Colonic mucosa (tissue), 4 donors: ENCODE data around the gene AKAP6. TPM values are rescaled to one million over a fixed set of nuclear protein-coding genes. Genes with fewer than 3 reads are reported as not detected.
A peak's percentile ranks its signal among the peaks of the same experiment; 100 is the strongest.

ENCODE experiments used
- DNase-seq: peaks from one replicate; pipeline ENCODE4 v3.0.0-alpha.2; 2020
- H3K27ac ChIP-seq: fragments of 200-600 bp; one replicate; pipeline ENCODE4 v1.8.0; 2021
- H3K27me3 ChIP-seq: fragments of 200-600 bp; one replicate; pipeline ENCODE4 v1.8.0; 2021
- H3K36me3 ChIP-seq: fragments of 200-600 bp; one replicate; pipeline ENCODE4 v1.8.0; 2021
- H3K4me1 ChIP-seq: fragments of 200-600 bp; one replicate; pipeline ENCODE4 v1.8.0; 2021; ENCODE audit warnings: mild to moderate bottlenecking
- H3K4me3 ChIP-seq: fragments of 200-600 bp; one replicate; pipeline ENCODE4 v1.8.0; 2021
- H3K9ac ChIP-seq, 2 donors: one replicate each; pipeline ENCODE4 v1.7.0; 2013; ENCODE audit warnings: control low read depth in 2 of 2, low read depth in 2 of 2, low read length in 2 of 2
- H3K9me3 ChIP-seq: fragments of 200-600 bp; one replicate; pipeline ENCODE4 v1.8.0; 2021
- CTCF ChIP-seq: fragments of 200-600 bp; IDR thresholded peaks from one replicate; pipeline ENCODE4 v1.8.0; 2022; ENCODE audit warnings: antibody characterized with exemption, mild to moderate bottlenecking
- intact Hi-C: fragments of 100-400 bp; cut with DNase I; formaldehyde crosslinking; loops from one replicate; pipeline ENCODE4 v1.14.1; 2022
- total RNA-seq, 2 donors: library from RNA; stranded (reverse); fragmentation: NEBNext Ultra II Directional in 1 of 2; extraction: Animal tissue kit (Norgen Biotek cat#: 25700) in 1 of 2; gene quantifications; one replicate each; pipeline ENCODE4 v1.2.1, GENCODE V29; 2021
- donor health status: healthy.
- donor health status: DM: no; HTN: no; CAD: no.
- donor health status: DM: no; HTN: no; CAD: no.

The AKAP6 gene
- total RNA-seq, 2 donors from 2014 or later = 1.3 to 10.3 TPM

GRCh38 chr14:32707742-32708500 is 378.8 kb downstream of the AKAP6 start:
- Histone ChIP-seq H3K27me3 (no peaks in the 10 kb centered on the region), H3K9me3 (no peaks in the 10 kb centered on the region), H3K36me3 (no peaks in the 10 kb centered on the region), H3K4me1 (no peaks in the 10 kb centered on the region), H3K9ac (no peak overlapping the region), H3K4me3 (no peak overlapping the region), H3K27ac (no peak overlapping the region)
- no peak for DNase-seq
- TF ChIP-seq CTCF = no peak
- intact Hi-C loops = no loop called here

GRCh38 chr14:32709027-32709426 is 379.9 kb downstream of the AKAP6 start:
- Histone ChIP-seq H3K4me1 (no peaks in the 10 kb centered on the region), H3K9ac (no peak overlapping the region), H3K4me3 (no peak overlapping the region), H3K27ac (no peak overlapping the region), H3K27me3 (no peaks in the 10 kb centered on the region), H3K36me3 (no peaks in the 10 kb centered on the region), H3K9me3 (no peaks in the 10 kb centered on the region)
- intact Hi-C loops = no loop called here
- no peak for DNase-seq
- TF ChIP-seq CTCF = no peak

- no peak for TF ChIP-seq CTCF
- H3K27me3 ChIP-seq = no peaks in the 10 kb centered on the region
- H3K27ac ChIP-seq = no peak overlapping the region
- no peaks in the 10 kb centered on the region for H3K36me3 ChIP-seq
- DNase-seq = no peak
- no peak overlapping the region for H3K9ac ChIP-seq
- no peak overlapping the region for H3K4me3 ChIP-seq
- H3K9me3 ChIP-seq = no peaks in the 10 kb centered on the region
- intact Hi-C loops = loop anchor here (10.0 kb wide), 2 partner anchors 725 to 1085 kb away; no protein-coding TSS in a partner anchor
- H3K4me1 ChIP-seq = no peaks in the 10 kb centered on the region
Observed at GRCh38 chr14:32710231-32710671, 381.2 kb downstream of the AKAP6 start.

- H3K4me1 ChIP-seq = no peaks in the 10 kb centered on the region
- H3K27ac ChIP-seq = no peak overlapping the region
- no peaks in the 10 kb centered on the region for H3K36me3 ChIP-seq
- TF ChIP-seq CTCF = peak; percentile 44
- peak; percentile 22 for DNase-seq
- H3K27me3 ChIP-seq = no peaks in the 10 kb centered on the region
- H3K9me3 ChIP-seq = no peaks in the 10 kb centered on the region
- no peak overlapping the region for H3K9ac ChIP-seq
- intact Hi-C loops = loop anchor here (10.0 kb wide), 2 partner anchors 724 to 1084 kb away; no protein-coding TSS in a partner anchor
- H3K4me3 ChIP-seq = no peak overlapping the region
Observed at GRCh38 chr14:32710731-32711680, 381.9 kb downstream of the AKAP6 start.

GRCh38 chr14:32713856-32714255 is 384.8 kb downstream of the AKAP6 start:
- TF ChIP-seq CTCF = no peak
- intact Hi-C loops = loop anchor here (10.0 kb wide), 2 partner anchors 721 to 1081 kb away; no protein-coding TSS in a partner anchor
- Histone ChIP-seq H3K4me1 (no peaks in the 10 kb centered on the region), H3K36me3 (no peaks in the 10 kb centered on the region), H3K4me3 (no peak overlapping the region), H3K9me3 (no peaks in the 10 kb centered on the region), H3K9ac (no peak overlapping the region), H3K27me3 (no peaks in the 10 kb centered on the region), H3K27ac (no peak overlapping the region)
- DNase-seq = no peak
